Measurements from ENCODE around the gene CCBE1. TPM values are rescaled to one million over a fixed set of nuclear protein-coding genes. Genes with fewer than 3 reads are reported as not detected.

Gene CCBE1
- total and polyA plus RNA-seq, 2 donors (not counting 1 experiment from before 2014, with no cell fraction given): 122 TPM

DNA sequence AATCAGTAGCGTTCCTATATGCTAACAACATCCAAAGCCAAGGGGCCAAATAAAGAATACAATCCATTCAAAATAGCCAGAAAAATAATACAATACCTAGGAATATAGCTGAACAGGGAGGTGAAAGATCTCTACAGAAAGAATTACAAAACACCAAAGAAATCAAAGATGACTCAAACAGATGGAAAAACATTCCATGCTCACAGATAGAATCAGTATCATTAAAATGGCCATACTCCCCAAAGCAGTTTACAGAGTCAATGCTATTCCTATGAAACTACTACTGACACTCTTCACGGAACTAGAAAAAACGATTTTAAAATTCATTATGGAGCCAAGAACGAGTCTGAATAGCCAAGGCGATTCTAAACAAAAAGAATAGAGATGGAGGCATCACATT is 57.4 kb downstream of the CCBE1 start:
- H3K79me2 ChIP-seq (ENCODE audit: control insufficient read depth, insufficient read depth, low read length): peaks cover 94% of the 10 kb centered on the region
- no peak for DNase-seq (ENCODE audit: low read depth in 2 of 2)

DNA sequence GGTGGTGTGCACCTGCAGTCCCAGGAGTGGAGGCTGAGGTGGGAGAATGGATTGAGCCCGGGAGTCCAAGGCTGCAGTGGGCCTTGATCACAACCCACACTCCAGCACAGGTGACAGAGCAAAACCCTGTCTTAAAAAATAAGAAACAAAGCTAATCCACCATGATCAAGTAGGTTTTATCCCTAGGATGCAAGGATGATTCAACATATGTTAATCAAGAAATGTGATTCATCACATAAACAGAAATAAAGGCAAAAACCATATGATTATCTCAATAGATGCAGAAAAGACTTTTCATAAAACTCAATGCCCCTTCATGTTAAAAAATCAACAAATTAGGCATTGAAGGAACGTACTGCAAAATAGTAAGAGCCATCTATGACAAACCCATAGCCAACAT is 58.1 kb downstream of the CCBE1 start:
- no peak overlapping the region for H3K27ac ChIP-seq (ENCODE audit: insufficient read depth, low read length)
- H3K4me2 ChIP-seq (ENCODE audit: extremely low read depth, insufficient read depth, low read length): no peak overlapping the region
- H3K4me3 ChIP-seq (replicated peaks in 1 of 4; ENCODE audit: control extremely low read depth in 1 of 4, insufficient read depth in 1 of 4, low read depth in 3 of 4, low read length in 4 of 4): no peak overlapping the region
- TF ChIP-seq, protein P1, sequence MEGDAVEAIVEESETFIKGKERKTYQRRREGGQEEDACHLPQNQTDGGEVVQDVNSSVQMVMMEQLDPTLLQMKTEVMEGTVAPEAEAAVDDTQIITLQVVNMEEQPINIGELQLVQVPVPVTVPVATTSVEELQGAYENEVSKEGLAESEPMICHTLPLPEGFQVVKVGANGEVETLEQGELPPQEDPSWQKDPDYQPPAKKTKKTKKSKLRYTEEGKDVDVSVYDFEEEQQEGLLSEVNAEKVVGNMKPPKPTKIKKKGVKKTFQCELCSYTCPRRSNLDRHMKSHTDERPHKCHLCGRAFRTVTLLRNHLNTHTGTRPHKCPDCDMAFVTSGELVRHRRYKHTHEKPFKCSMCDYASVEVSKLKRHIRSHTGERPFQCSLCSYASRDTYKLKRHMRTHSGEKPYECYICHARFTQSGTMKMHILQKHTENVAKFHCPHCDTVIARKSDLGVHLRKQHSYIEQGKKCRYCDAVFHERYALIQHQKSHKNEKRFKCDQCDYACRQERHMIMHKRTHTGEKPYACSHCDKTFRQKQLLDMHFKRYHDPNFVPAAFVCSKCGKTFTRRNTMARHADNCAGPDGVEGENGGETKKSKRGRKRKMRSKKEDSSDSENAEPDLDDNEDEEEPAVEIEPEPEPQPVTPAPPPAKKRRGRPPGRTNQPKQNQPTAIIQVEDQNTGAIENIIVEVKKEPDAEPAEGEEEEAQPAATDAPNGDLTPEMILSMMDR (conservative IDR thresholded peaks at IDR 0.05 in 1 of 2, IDR thresholded peaks at IDR 0.05 in 1 of 2; ENCODE audit: low read depth in 1 of 2, low read length in 2 of 2): no peak
- no peak for TF ChIP-seq EZH2 (IDR thresholded peaks at IDR 0.05; ENCODE audit: low read length, missing control alignments)
- H2AFZ ChIP-seq (ENCODE audit: low read length): no peak overlapping the region
- H3K27me3 ChIP-seq (ENCODE audit: control insufficient read depth, insufficient read depth, low read length): no peaks in the 10 kb centered on the region
- H3K36me3 ChIP-seq (ENCODE audit: control insufficient read depth, insufficient read depth, low read length): no peaks in the 10 kb centered on the region
- no peak for DNase-seq (ENCODE audit: low read depth in 2 of 2)
- H3K9me3 ChIP-seq (ENCODE audit: control insufficient read depth, insufficient read depth, low read depth, low read length): no peaks in the 10 kb centered on the region
- no peaks in the 10 kb centered on the region for H4K20me1 ChIP-seq (ENCODE audit: control insufficient read depth, extremely low read depth, insufficient read depth, low read length)
- H3K9ac ChIP-seq (ENCODE audit: insufficient read depth, low read length): no peak overlapping the region
- H3K4me1 ChIP-seq (ENCODE audit: control insufficient read depth, extremely low read depth, insufficient read depth, low read length): peaks cover 9% of the 10 kb centered on the region
- peaks cover 94% of the 10 kb centered on the region for H3K79me2 ChIP-seq (ENCODE audit: control insufficient read depth, insufficient read depth, low read length)

More for the DNA sequence above, 57.4 kb downstream of the CCBE1 start:
- TF ChIP-seq, protein P1 (conservative IDR thresholded peaks at IDR 0.05 in 1 of 2, IDR thresholded peaks at IDR 0.05 in 1 of 2; ENCODE audit: low read depth in 1 of 2, low read length in 2 of 2): no peak
- TF ChIP-seq EZH2 (IDR thresholded peaks at IDR 0.05; ENCODE audit: low read length, missing control alignments): no peak
- no peaks in the 10 kb centered on the region for H3K36me3 ChIP-seq (ENCODE audit: control insufficient read depth, insufficient read depth, low read length)
- H3K9me3 ChIP-seq (ENCODE audit: control insufficient read depth, insufficient read depth, low read depth, low read length): no peaks in the 10 kb centered on the region
- no peak overlapping the region for H3K9ac ChIP-seq (ENCODE audit: insufficient read depth, low read length)
- H3K27ac ChIP-seq (ENCODE audit: insufficient read depth, low read length): no peak overlapping the region
- peaks cover 9% of the 10 kb centered on the region for H3K4me1 ChIP-seq (ENCODE audit: control insufficient read depth, extremely low read depth, insufficient read depth, low read length)
- no peaks in the 10 kb centered on the region for H3K27me3 ChIP-seq (ENCODE audit: control insufficient read depth, insufficient read depth, low read length)
- no peak overlapping the region for H2AFZ ChIP-seq (ENCODE audit: low read length)
- no peak overlapping the region for H3K4me2 ChIP-seq (ENCODE audit: extremely low read depth, insufficient read depth, low read length)
- no peak overlapping the region for H3K4me3 ChIP-seq (replicated peaks in 1 of 4; ENCODE audit: control extremely low read depth in 1 of 4, insufficient read depth in 1 of 4, low read depth in 3 of 4, low read length in 4 of 4)
- no peaks in the 10 kb centered on the region for H4K20me1 ChIP-seq (ENCODE audit: control insufficient read depth, extremely low read depth, insufficient read depth, low read length)

DNA sequence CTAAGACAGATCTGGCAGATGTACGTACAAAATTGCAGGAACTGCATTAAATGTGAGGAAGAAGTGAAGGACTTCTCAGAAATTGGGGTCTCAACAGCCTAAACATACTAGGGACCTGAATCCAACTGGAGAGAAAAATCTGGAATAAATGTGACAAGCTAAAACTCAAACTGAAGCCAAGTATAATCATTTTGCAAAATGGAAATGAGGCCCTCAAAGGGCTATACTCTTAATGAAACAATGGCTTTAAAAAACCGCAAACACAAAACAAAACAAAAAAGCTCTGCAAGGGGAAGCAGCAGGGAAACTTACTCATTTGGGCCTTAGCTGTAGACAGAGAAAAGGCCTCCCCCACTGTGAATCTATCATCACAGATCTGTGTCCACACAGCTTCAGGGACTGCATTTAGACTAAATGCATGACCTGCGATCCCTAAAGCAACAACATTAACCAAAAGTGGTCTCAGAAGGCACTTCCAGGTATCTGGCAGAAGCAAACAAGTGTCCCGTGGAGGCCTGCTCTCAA is 63.2 kb downstream of the CCBE1 start:
- H3K4me1 ChIP-seq (ENCODE audit: control insufficient read depth, extremely low read depth, insufficient read depth, low read length): peaks cover 4% of the 10 kb centered on the region
- no peak overlapping the region for H3K9ac ChIP-seq (ENCODE audit: insufficient read depth, low read length)
- TF ChIP-seq EZH2 (IDR thresholded peaks at IDR 0.05; ENCODE audit: low read length, missing control alignments): no peak
- TF ChIP-seq, protein P1 (conservative IDR thresholded peaks at IDR 0.05 in 1 of 2, IDR thresholded peaks at IDR 0.05 in 1 of 2; ENCODE audit: low read depth in 1 of 2, low read length in 2 of 2): no peak
- no peak overlapping the region for H2AFZ ChIP-seq (ENCODE audit: low read length)
- peak overlapping the region in 1 of 4 experiments; percentile 13 for H3K4me3 ChIP-seq (replicated peaks in 1 of 4; ENCODE audit: control extremely low read depth in 1 of 4, insufficient read depth in 1 of 4, low read depth in 3 of 4, low read length in 4 of 4)
- peak overlapping the region; percentile 49 for H3K4me2 ChIP-seq (ENCODE audit: extremely low read depth, insufficient read depth, low read length)
- H3K79me2 ChIP-seq (ENCODE audit: control insufficient read depth, insufficient read depth, low read length): peaks cover 93% of the 10 kb centered on the region
- H3K36me3 ChIP-seq (ENCODE audit: control insufficient read depth, insufficient read depth, low read length): no peaks in the 10 kb centered on the region
- no peaks in the 10 kb centered on the region for H3K27me3 ChIP-seq (ENCODE audit: control insufficient read depth, insufficient read depth, low read length)
- H4K20me1 ChIP-seq (ENCODE audit: control insufficient read depth, extremely low read depth, insufficient read depth, low read length): no peaks in the 10 kb centered on the region
- peak overlapping the region; percentile 17 for H3K27ac ChIP-seq (ENCODE audit: insufficient read depth, low read length)
- peak in 1 of 2 donors; percentile 40 for DNase-seq (ENCODE audit: low read depth in 2 of 2)
- no peaks in the 10 kb centered on the region for H3K9me3 ChIP-seq (ENCODE audit: control insufficient read depth, insufficient read depth, low read depth, low read length)
